SJCRH30 (cell line): ENCODE results near the gene STOML2. TPM values are rescaled to one million over a fixed set of nuclear protein-coding genes. Genes with fewer than 3 reads are reported as not detected.
A peak's percentile ranks its signal among the peaks of the same experiment; 100 is the strongest.
"Not testable (repeated sequence)": the region's sequence is repeated elsewhere in the genome, so short reads cannot be mapped to it uniquely, and the experiment has no call there.

Source experiments
- DNase-seq, 2 experiments: peaks; one replicate each; pipeline ENCODE4 v3.0.0-alpha.2; 2015 to 2020
- H3K27ac ChIP-seq: fragments of 250-450 bp; sonication (Bioruptor Pico); 2 replicates; pipeline ENCODE4 v1.5.1; 2020; ENCODE audit warnings: mild to moderate bottlenecking, moderate library complexity
- H3K27me3 ChIP-seq: fragments of 250-450 bp; sonication (Bioruptor Pico); 2 replicates; pipeline ENCODE4 v1.5.1; 2020; ENCODE audit warnings: mild to moderate bottlenecking, moderate library complexity
- H3K36me3 ChIP-seq: fragments of 250-450 bp; sonication (Bioruptor Pico); 2 replicates; pipeline ENCODE4 v1.5.1; 2020; ENCODE audit warnings: mild to moderate bottlenecking, moderate library complexity
- H3K4me1 ChIP-seq: fragments of 250-450 bp; sonication (Bioruptor Pico); 2 replicates; pipeline ENCODE4 v1.5.1; 2020; ENCODE audit warnings: mild to moderate bottlenecking, moderate library complexity
- H3K4me3 ChIP-seq: fragments of 250-450 bp; sonication (Bioruptor Pico); 2 replicates; pipeline ENCODE4 v1.5.1; 2020; ENCODE audit warnings: mild to moderate bottlenecking, moderate library complexity
- H3K9me3 ChIP-seq: fragments of 250-450 bp; sonication (Bioruptor Pico); replicated peaks from 2 replicates; pipeline ENCODE4 v1.5.1; 2020; ENCODE audit warnings: mild to moderate bottlenecking, moderate library complexity
- total RNA-seq: library from RNA; depleted of rRNA; stranded (reverse); fragments of >200 nt; shearing (Covaris generic); gene quantifications from 2 replicates; pipeline ENCODE4 v1.2.3, GENCODE V29; 2014; rRNA removed

STOML2 gene, protein sequence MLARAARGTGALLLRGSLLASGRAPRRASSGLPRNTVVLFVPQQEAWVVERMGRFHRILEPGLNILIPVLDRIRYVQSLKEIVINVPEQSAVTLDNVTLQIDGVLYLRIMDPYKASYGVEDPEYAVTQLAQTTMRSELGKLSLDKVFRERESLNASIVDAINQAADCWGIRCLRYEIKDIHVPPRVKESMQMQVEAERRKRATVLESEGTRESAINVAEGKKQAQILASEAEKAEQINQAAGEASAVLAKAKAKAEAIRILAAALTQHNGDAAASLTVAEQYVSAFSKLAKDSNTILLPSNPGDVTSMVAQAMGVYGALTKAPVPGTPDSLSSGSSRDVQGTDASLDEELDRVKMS
- total RNA-seq, result 147 and 148 TPM in 2 replicates

DNA sequence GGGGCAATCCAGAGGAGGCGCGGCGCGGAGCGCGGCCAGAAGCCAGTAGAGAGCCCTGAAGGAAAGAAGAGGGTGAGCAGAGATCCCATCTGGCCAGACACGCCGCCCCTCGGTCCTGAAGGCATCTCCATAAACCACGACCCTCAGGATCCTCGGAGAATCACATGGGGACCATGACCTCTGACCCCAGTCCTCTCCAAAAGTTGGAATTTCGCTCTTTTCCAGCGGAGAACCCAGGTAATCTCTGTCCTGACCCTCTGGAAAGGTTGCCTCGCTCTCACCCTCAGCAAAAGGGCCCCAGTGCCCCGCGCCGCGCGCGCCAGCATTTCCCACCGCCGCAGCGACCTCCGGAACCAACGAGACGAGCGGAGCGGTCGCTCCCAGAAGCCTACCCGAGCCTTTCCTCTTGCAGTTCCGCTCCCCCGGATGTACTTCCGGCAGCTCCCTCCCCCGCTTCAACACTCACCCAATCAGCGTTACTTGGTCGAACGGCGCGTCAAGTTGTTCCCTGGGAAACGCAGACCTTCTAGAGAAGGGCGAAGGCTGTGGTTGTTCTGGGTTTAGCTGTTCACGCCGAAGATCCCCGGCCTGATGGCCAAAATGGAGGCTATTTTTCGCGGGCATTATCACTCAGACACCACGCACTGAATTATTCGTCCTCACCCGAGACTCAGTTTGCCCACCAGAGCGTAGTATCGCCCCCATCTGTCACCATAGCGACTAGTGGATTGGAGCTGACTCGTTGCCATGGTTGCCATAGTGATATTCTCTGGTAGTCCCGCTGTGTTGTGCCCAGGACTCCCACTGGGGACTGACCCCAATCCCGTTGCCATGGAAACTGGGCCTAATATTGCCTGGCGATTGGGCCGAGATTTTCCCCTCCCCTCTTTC is at the start of gene STOML2:
Gene STOML2 (minus strand): TSS at position 363 of the 891 bp plus-strand sequence. CDS start 37 bp downstream, at position 326.
- peak within 1 kb of the TSS; percentile 73 for H3K4me3 ChIP-seq
- H3K36me3 ChIP-seq, result peaks cover 5% of the 10 kb centered on the region; the same call in 1 of the 2 replicates
- peak within 1 kb of the TSS; percentile 71 for H3K27ac ChIP-seq
- H3K27me3 ChIP-seq, result no peaks in the 10 kb centered on the region
- H3K4me1 ChIP-seq, result no peaks in the 10 kb centered on the region; the same call in 1 of the 2 replicates
- DNase-seq, result peak; percentile 94 to 95
- no peaks in the 10 kb centered on the region for H3K9me3 ChIP-seq

DNA sequence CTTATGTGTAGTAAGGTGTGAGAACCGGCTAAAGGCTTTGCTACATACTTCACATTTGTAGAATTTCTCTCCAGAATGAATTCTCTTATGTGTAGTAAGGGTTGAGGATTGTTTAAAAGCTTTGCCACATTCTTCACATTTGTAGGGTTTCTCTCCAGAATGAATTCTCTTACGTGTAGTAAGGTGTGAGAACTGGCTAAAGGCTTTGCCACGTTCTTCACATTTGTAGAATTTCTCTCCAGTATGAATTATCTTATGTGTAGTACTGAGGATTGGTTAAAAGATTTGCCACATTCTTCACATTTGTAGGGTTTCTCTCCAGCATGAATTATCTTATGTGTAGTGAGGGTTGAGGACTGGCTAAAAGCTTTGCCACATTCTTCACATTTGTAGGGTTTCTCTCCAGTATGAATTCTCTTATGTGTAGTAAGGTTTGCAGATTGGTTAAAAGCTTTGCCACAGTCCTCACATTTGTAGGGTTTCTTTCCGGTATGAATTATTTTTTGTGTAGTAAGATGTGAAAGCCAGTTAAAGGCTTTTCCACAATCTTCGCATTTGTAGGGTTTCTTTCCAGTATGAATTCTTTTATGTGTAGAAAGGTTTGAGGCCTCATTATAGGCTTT is 45.1 kb upstream of the STOML2 start:
- not testable (repeated sequence) for H3K36me3 ChIP-seq, H3K4me3 ChIP-seq, DNase-seq, H3K27me3 ChIP-seq, H3K4me1 ChIP-seq, H3K9me3 ChIP-seq, H3K27ac ChIP-seq

DNA sequence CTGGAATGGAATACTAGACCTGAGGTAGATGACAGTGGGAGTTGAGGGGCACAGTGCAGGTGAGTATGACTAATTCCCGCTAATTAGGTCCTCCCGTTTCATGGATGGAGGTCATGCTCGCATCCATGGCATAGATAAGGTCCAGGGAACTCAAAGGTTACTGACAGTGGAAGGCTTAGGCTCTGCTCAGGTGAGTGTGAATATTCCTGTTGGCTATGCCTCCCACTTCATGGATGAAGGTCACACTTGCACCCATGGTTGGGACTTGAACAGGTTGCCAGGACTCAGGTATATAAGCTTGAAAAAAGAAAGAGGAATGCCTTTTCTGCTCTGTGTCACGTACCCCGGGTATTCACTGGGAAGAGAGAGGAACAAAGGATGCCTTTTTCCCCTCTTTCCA is 39.1 kb upstream of the STOML2 start:
- peaks cover under 1% of the 10 kb centered on the region; the same call in 1 of the 2 replicates for H3K9me3 ChIP-seq
- no peak for DNase-seq
- no peaks in the 10 kb centered on the region for H3K36me3 ChIP-seq
- no peaks in the 10 kb centered on the region for H3K4me1 ChIP-seq
- H3K27ac ChIP-seq, result no peak overlapping the region
- no peaks in the 10 kb centered on the region for H3K27me3 ChIP-seq
- H3K4me3 ChIP-seq, result no peak overlapping the region

DNA sequence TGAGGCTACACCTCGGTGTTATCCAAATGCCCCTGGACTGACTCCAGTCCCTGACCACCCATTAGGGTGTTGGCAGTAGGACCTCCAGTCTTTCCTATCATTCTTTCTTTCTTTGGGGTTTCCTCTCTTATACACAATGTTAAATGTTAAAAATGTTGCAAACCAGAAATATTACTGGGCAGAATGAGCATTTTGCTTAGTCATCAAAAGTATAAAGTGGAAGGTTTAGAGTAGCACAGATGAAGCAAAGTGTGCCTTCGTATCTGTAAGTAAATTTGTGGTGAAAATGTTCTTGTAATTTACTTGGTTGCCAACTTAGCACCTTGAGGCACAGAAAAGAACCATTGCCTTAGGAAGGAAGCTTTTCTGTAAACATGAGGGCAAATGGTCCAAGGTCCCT is 37.2 kb upstream of the STOML2 start:
- no peak overlapping the region for H3K27ac ChIP-seq
- H3K9me3 ChIP-seq, result no peaks in the 10 kb centered on the region
- H3K27me3 ChIP-seq, result no peaks in the 10 kb centered on the region
- H3K4me3 ChIP-seq, result no peak overlapping the region
- DNase-seq, result no peak
- no peaks in the 10 kb centered on the region for H3K36me3 ChIP-seq
- no peaks in the 10 kb centered on the region for H3K4me1 ChIP-seq

DNA sequence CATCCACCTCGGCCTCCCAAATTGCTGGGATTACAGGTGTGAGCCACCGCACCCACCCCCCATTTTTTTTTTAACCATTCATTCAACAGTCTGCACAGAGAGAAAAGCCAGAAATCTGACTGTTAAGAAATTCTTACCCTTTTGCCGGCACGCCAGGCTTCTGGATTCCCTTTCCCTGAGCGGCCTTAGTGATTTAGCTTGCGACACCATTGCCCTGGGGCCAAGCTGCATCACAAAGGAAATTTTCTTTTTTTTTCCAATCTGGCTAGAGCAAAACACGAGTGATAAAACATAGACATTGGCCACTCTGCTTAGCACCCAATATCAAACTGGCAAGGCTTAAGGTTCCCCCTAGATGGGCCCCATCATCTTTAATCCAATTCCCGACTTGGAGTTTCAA is 33.9 kb upstream of the STOML2 start:
- Histone ChIP-seq H3K9me3 (no peaks in the 10 kb centered on the region), H3K4me3 (no peak overlapping the region), H3K27me3 (no peaks in the 10 kb centered on the region), H3K4me1 (no peaks in the 10 kb centered on the region), H3K27ac (no peak overlapping the region), H3K36me3 (no peaks in the 10 kb centered on the region)
- DNase-seq, result no peak

DNA sequence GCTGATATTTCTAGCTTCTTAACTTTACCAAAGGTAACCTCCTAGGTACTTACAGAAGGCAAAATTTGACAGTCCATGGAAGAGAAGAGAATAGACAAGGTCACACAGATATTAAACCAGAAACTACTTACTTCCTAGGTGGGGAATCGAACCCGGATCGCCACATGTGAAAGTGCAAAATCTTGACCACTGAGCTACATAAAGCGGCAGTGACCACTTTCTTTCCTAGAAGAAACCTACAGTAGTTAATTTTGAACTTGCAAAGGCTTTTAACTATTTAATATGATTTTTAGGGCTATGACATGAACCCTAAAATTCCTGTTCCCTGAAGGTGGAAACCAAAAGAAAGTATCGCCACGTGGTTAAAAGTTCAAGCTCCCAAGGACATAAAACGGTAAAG is 33.1 kb upstream of the STOML2 start:
- no peaks in the 10 kb centered on the region for H3K9me3 ChIP-seq
- no peak overlapping the region for H3K27ac ChIP-seq
- H3K4me1 ChIP-seq, result no peaks in the 10 kb centered on the region
- no peaks in the 10 kb centered on the region for H3K36me3 ChIP-seq
- no peaks in the 10 kb centered on the region for H3K27me3 ChIP-seq
- DNase-seq, result no peak
- no peak overlapping the region for H3K4me3 ChIP-seq

DNA sequence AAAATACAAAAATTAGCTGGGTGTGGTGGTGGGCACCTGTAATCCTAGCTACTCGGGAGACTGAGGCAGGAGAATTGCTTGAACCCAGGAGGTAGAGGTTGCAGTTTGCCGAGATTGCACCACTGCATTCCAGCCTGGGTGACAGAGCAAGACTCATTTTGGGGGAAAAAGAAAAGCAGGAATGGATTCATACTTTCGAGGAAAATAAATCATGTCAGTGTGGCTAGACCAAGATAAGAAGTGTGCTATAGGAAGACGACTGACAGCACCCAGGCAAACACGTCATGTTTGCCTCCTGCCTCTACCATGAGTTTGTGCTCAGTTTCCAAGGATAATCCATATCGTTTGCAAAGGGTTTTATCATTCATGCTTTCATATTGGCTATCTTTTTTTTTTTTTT is 32.0 kb upstream of the STOML2 start:
- no peaks in the 10 kb centered on the region for H3K4me1 ChIP-seq
- no peaks in the 10 kb centered on the region for H3K36me3 ChIP-seq
- H3K27ac ChIP-seq, result no peak overlapping the region
- H3K27me3 ChIP-seq, result no peaks in the 10 kb centered on the region
- DNase-seq, result no peak
- no peak overlapping the region for H3K4me3 ChIP-seq
- no peaks in the 10 kb centered on the region for H3K9me3 ChIP-seq

DNA sequence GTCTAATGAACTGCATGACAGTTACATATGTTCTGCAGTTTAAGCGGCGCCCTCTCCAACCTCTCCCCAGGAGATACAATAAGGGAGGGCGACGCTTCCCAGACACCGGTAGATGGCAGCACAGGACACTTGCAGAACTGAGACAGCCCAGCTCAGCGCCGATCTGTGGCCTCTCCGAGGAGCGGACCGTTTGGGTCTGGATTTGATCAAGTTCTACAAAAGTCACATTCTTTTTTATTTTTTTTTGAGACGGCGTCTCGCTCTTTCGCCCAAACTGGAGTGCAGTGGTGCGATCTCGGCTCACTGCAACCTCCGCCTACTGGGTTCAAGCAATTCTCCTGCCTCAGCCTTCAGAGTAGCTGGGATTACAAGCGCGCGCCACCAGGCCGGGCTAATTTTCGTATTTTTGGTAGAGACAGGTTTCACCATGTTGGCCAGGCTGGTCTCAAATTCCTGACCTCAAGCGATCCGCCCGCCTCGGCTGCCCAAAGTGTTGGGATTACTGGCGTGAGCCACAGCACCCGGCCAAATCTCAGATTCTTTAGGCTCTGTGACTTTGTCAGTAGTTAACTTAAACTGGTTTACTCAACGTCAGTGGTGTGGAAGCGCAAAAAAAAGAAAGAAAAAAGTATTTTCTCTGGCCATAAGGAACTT is 14.1 kb upstream of the STOML2 start:
- Histone ChIP-seq H3K27me3 (no peaks in the 10 kb centered on the region), H3K9me3 (no peaks in the 10 kb centered on the region), H3K4me1 (peaks cover 11% of the 10 kb centered on the region), H3K4me3 (peak overlapping the region; percentile 57), H3K36me3 (no peaks in the 10 kb centered on the region), H3K27ac (no peak overlapping the region)
- peak; percentile 80 to 91 for DNase-seq

DNA sequence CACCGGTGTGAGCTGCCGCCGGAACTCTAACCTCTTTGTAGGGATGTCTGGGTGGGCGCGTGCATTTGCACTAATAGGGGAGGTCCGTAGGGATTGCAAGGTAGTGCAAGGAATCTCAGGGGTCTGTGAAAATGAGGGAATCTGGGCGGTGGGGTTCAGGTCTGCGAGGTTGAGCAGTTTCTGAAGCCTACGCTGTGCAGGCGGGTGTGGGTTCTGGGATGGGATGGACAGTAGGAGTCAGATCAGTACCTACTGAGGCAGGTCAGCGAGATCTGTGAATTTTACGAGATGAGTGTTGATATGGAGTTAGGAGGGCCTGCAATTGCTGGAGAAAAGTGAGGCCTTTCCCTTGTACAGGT is 13.6 kb upstream of the STOML2 start:
- Histone ChIP-seq H3K27ac (no peak overlapping the region), H3K27me3 (no peaks in the 10 kb centered on the region), H3K36me3 (no peaks in the 10 kb centered on the region), H3K4me3 (peak overlapping the region; percentile 57), H3K4me1 (peaks cover 14% of the 10 kb centered on the region), H3K9me3 (no peaks in the 10 kb centered on the region)
- no peak for DNase-seq

DNA sequence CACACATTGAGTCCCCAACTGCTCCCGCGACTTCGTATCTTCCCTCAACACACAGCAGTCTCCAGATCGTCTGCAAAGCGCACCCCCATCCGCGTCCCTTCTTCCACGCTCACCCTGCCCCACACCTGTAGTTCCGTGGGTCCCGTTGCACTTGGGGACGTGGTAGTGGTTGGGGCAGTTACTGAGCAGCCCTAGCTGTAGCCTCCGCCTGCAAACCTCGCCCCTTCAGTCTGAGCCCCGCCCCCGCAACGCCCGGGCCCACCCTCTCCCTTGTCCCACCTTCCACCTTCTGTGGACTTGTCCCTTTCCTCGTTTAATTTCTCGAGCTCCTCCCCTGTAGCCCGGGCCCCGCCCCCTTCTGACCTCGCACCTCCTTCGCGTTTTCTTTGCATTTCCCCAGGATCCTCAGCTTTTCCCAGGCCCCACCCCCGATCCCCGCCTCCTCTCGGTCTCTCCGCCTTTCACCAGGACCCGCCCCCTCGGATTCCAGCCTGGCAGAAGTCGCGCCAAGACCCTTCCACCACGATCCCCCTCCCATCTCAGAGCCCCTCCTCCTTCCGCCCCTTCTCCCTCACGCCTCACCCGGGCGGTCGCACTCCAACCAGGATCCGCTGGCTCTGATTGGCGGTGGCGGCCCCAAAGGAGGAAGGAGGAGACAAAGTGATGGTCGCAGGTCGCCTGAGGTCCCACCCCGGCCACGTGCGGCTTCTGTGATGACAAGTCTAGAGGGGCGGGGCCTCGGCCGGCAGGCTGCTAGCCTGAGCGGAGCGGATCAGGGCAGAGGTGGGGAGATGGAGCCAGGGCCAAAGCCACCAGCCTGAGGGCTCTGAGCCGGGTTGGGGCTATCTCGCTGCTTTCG is 13.0 kb upstream of the STOML2 start, which contains the start of gene ATOSB:
Gene ATOSB (minus strand): TSS at position 183 of the 859 bp plus-strand sequence. CDS start 7,588 bp downstream, outside the sequence.
- Histone ChIP-seq H3K27me3 (no peaks in the 10 kb centered on the region), H3K4me1 (peaks cover 14% of the 10 kb centered on the region), H3K9me3 (no peaks in the 10 kb centered on the region), H3K4me3 (peak within 1 kb of the TSS; percentile 57), H3K27ac (peak within 1 kb of the TSS; percentile 71), H3K36me3 (no peaks in the 10 kb centered on the region)
- peak; percentile 96 to 97 for DNase-seq

DNA sequence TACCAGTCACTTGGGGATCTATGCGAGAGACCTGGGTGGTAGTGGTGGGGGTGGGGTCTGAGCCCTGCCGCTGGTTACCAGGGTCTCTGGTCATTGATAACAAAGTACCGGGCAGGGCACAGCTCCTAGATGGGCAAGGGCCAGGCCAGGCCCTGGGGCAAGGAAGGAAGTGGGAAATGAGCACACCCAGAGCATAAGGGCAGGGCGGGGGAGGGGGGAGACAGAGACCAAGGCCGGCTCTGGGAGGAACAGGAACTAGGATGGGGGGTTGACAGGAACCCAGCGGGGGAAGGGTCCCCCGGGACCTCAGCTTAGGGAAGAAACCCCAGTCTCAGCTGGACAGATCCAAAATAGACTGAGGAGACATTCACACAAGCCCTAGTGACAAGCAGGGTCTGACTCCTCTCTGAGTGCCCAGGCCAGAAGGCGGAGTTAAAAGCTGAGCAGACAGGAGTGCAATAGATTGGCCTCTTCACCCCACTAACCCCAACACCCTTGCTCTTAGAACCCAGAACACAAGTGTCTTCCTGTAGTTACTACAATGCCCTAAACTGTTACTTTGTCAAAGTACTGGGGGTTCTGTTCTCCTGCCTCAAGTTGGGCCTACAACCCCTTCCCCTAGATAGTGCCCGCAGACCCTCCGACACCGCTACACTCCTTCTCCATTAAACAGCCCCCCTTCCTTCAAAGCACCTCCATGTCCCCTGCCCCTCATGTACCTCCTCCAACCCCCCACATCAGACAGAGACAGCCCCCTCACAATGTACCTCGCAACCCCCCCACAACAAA is 12.1 kb upstream of the STOML2 start:
- H3K4me3 ChIP-seq, result peak overlapping the region; percentile 57
- H3K36me3 ChIP-seq, result no peaks in the 10 kb centered on the region
- H3K9me3 ChIP-seq, result no peaks in the 10 kb centered on the region
- no peaks in the 10 kb centered on the region for H3K27me3 ChIP-seq
- H3K27ac ChIP-seq, result peak overlapping the region; percentile 71
- H3K4me1 ChIP-seq, result peaks cover 14% of the 10 kb centered on the region
- DNase-seq, result peak; percentile 43 to 51

DNA sequence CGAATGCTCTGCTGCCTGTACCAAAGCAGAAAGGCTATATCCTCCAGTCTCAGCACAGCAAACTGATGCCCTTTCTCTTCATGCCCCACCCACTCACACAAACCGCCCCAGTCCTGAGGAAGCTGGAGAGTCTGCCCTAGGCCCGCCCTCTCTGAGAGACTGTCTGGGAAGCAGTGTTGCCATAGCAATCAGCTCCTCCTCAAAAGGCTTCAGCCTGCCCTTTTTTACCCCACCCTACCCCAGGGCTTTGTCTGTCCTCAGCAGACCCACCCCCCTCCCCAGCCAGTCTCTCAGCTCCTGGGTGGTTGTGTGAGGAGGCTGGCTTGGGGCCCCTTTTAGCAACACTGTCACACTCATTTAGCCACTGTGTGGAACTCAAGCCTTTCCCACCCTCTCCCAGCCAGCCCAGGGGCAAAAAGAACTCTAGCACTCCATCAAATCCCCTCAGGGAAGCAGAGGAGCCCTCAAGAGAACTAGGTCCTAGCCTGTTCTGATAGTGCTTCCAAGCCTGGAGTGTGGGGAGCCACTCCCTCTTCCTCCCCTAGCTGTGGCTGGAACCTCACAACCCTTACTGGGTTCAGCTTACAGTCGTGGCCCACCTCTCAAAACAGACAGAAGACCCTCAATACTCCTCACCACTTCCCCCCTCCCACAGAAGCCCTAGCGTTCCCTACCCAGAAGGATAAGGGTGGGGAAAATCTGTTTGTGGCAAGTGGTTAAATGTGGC is 11.3 kb upstream of the STOML2 start:
- H3K4me3 ChIP-seq, result peak overlapping the region; percentile 57
- no peaks in the 10 kb centered on the region for H3K9me3 ChIP-seq
- DNase-seq, result peak; percentile 92 to 94
- peak overlapping the region; percentile 71 for H3K27ac ChIP-seq
- peaks cover 14% of the 10 kb centered on the region for H3K4me1 ChIP-seq
- no peaks in the 10 kb centered on the region for H3K27me3 ChIP-seq
- H3K36me3 ChIP-seq, result no peaks in the 10 kb centered on the region
